HEK293 (cell line): ENCODE data around the gene HNRNPA0.
A peak's percentile ranks its signal among the peaks of the same experiment; 100 is the strongest.

Source experiments
- AEBP2 ChIP-seq: fragments of 450-650 bp; formaldehyde crosslinking; IDR thresholded peaks from 2 replicates; pipeline ENCODE4 v1.5.1; 2016; ENCODE audit warnings: missing biosample characterization, missing genetic modification characterization, borderline replicate concordance
- ATF2 ChIP-seq: fragments of 450-650 bp; formaldehyde crosslinking; IDR thresholded peaks from 2 replicates; pipeline ENCODE4 v1.5.1; 2016; ENCODE audit warnings: missing biosample characterization, missing genetic modification characterization, low read depth
- BCL11B ChIP-seq: fragments of 450-650 bp; formaldehyde crosslinking; IDR thresholded peaks from 2 replicates; pipeline ENCODE4 v1.5.1; 2016; ENCODE audit warnings: low read depth, missing biosample characterization, missing genetic modification characterization
- GLI2 ChIP-seq: fragments of 450-650 bp; formaldehyde crosslinking; IDR thresholded peaks from 2 replicates; pipeline ENCODE4; 2017; ENCODE audit warnings: missing biosample characterization, missing genetic modification characterization, low read depth, borderline replicate concordance
- HIC1 ChIP-seq: fragments of 450-650 bp; formaldehyde crosslinking; IDR thresholded peaks from 2 replicates; pipeline ENCODE4 v1.5.1; 2016; ENCODE audit warnings: missing biosample characterization, missing genetic modification characterization
- KLF9 ChIP-seq: fragments of 450-650 bp; formaldehyde crosslinking; IDR thresholded peaks from 2 replicates; pipeline ENCODE4 v1.5.1; 2016; ENCODE audit warnings: missing biosample characterization, missing genetic modification characterization, low read depth
- OSR2 ChIP-seq: fragments of 450-650 bp; formaldehyde crosslinking; IDR thresholded peaks from 2 replicates; pipeline ENCODE4 v1.5.1; 2016; ENCODE audit warnings: missing biosample characterization, missing genetic modification characterization
- PRDM1 ChIP-seq: fragments of 450-650 bp; formaldehyde crosslinking; IDR thresholded peaks from 2 replicates; pipeline ENCODE4; 2016; ENCODE audit warnings: missing biosample characterization, missing genetic modification characterization
- RBAK ChIP-seq: fragments of 450-650 bp; formaldehyde crosslinking; IDR thresholded peaks from 2 replicates; pipeline ENCODE4 v1.5.1; 2016; ENCODE audit warnings: missing biosample characterization, missing genetic modification characterization
- REST ChIP-seq: fragments of 450-650 bp; formaldehyde crosslinking; IDR thresholded peaks from 2 replicates; pipeline ENCODE4 v1.5.1; 2016; ENCODE audit warnings: missing biosample characterization, missing genetic modification characterization
- SCRT2 ChIP-seq: fragments of 450-650 bp; formaldehyde crosslinking; IDR thresholded peaks from 2 replicates; pipeline ENCODE4 v1.5.1; 2016; ENCODE audit warnings: missing biosample characterization, missing genetic modification characterization
- SP3 ChIP-seq: fragments of 450-650 bp; formaldehyde crosslinking; IDR thresholded peaks from 2 replicates; pipeline ENCODE4 v1.5.1; 2016; ENCODE audit warnings: missing biosample characterization, missing genetic modification characterization
- SP7 ChIP-seq: fragments of 450-650 bp; formaldehyde crosslinking; IDR thresholded peaks from 2 replicates; pipeline ENCODE4 v1.5.1; 2016; ENCODE audit warnings: missing biosample characterization, missing genetic modification characterization
- TCF7L2 ChIP-seq: IDR thresholded peaks from 2 replicates; pipeline ENCODE4 v1.6.1; 2011; ENCODE audit warnings: low read depth, mild to moderate bottlenecking, inconsistent platforms, low read length, moderate library complexity, borderline replicate concordance
- WT1 ChIP-seq: fragments of 450-650 bp; formaldehyde crosslinking; IDR thresholded peaks from 2 replicates; pipeline ENCODE4 v1.5.1; 2016; ENCODE audit warnings: missing biosample characterization, missing genetic modification characterization
- YY2 ChIP-seq: fragments of 450-650 bp; formaldehyde crosslinking; IDR thresholded peaks from 2 replicates; pipeline ENCODE4 v1.5.1; 2016; ENCODE audit warnings: missing biosample characterization, missing genetic modification characterization
- ZBTB48 ChIP-seq: fragments of 450-650 bp; formaldehyde crosslinking; IDR thresholded peaks from 2 replicates; pipeline ENCODE4 v1.5.1; 2016; ENCODE audit warnings: missing biosample characterization, missing genetic modification characterization
- ZNF146 ChIP-seq: fragments of 450-650 bp; formaldehyde crosslinking; IDR thresholded peaks from 2 replicates; pipeline ENCODE4 v1.5.1; 2016; ENCODE audit warnings: missing biosample characterization, missing genetic modification characterization
- ZNF16 ChIP-seq: fragments of 450-650 bp; formaldehyde crosslinking; IDR thresholded peaks from 2 replicates; pipeline ENCODE4 v1.5.1; 2016; ENCODE audit warnings: low read depth, missing biosample characterization, missing genetic modification characterization
- ZNF2 ChIP-seq: fragments of 450-650 bp; formaldehyde crosslinking; IDR thresholded peaks from 2 replicates; pipeline ENCODE4 v1.5.1; 2016; ENCODE audit warnings: missing biosample characterization, missing genetic modification characterization
- ZNF24 ChIP-seq: fragments of 450-650 bp; formaldehyde crosslinking; IDR thresholded peaks from 2 replicates; pipeline ENCODE4 v1.5.1; 2016; ENCODE audit warnings: missing biosample characterization, missing genetic modification characterization
- ZNF362 ChIP-seq: fragments of 450-650 bp; formaldehyde crosslinking; IDR thresholded peaks from 2 replicates; pipeline ENCODE4 v1.5.1; 2016; ENCODE audit warnings: missing biosample characterization, missing genetic modification characterization
- ZNF423 ChIP-seq: fragments of 450-650 bp; formaldehyde crosslinking; IDR thresholded peaks from 2 replicates; pipeline ENCODE4 v1.5.1; 2016; ENCODE audit warnings: missing biosample characterization, missing genetic modification characterization
- ZNF501 ChIP-seq: fragments of 450-650 bp; formaldehyde crosslinking; IDR thresholded peaks from 2 replicates; pipeline ENCODE4 v1.5.1; 2016; ENCODE audit warnings: missing biosample characterization, missing genetic modification characterization
- ZNF600 ChIP-seq: fragments of 450-650 bp; formaldehyde crosslinking; IDR thresholded peaks from 2 replicates; pipeline ENCODE4 v1.5.1; 2016; ENCODE audit warnings: missing biosample characterization, missing genetic modification characterization
- ZNF670 ChIP-seq: fragments of 450-650 bp; formaldehyde crosslinking; IDR thresholded peaks from 2 replicates; pipeline ENCODE4 v1.5.1; 2016; ENCODE audit warnings: missing biosample characterization, missing genetic modification characterization, low read depth
- ZNF677 ChIP-seq: fragments of 450-650 bp; IDR thresholded peaks from 2 replicates; pipeline ENCODE4 v1.5.0; 2018; ENCODE audit warnings: missing biosample characterization, mild to moderate bottlenecking, missing genetic modification characterization, moderate library complexity
- ZNF707 ChIP-seq: fragments of 450-650 bp; formaldehyde crosslinking; IDR thresholded peaks from 2 replicates; pipeline ENCODE4 v1.5.1; 2016; ENCODE audit warnings: missing biosample characterization, missing genetic modification characterization
- ZNF747 ChIP-seq: fragments of 450-650 bp; formaldehyde crosslinking; IDR thresholded peaks from 2 replicates; pipeline ENCODE4 v1.5.1; 2016; ENCODE audit warnings: missing biosample characterization, missing genetic modification characterization
- ZNF843 ChIP-seq: fragments of 450-650 bp; formaldehyde crosslinking; IDR thresholded peaks from 2 replicates; pipeline ENCODE4 v1.5.1; 2016; ENCODE audit warnings: missing biosample characterization, missing genetic modification characterization
- ZXDB ChIP-seq: fragments of 450-650 bp; formaldehyde crosslinking; IDR thresholded peaks from 2 replicates; pipeline ENCODE4 v1.5.1; 2016; ENCODE audit warnings: missing biosample characterization, missing genetic modification characterization

Gene HNRNPA0

GRCh38 chr5:137760719-137761516 is 6.8 kb upstream of the HNRNPA0 start (continued):
- no peak for TF ChIP-seq ZNF501 (tag by site-specific recombination)
- peak; percentile 32; the same call in 1 of the 2 replicates for TF ChIP-seq SP3 (tag by site-specific recombination)
- TF ChIP-seq ZNF677: no peak
- TF ChIP-seq WT1: peak; percentile 32; the same call in 1 of the 2 replicates
- TF ChIP-seq ZNF707 (tag by site-specific recombination): no peak
- 0 out of 2 replicates have a peak, but pooled peaks have one; percentile 58 for TF ChIP-seq ZNF362
- no peak for TF ChIP-seq ZNF747 (tag by site-specific recombination)
- peak; percentile 88; the same call in 1 of the 2 replicates for TF ChIP-seq HIC1 (tag by site-specific recombination)
- TF ChIP-seq ZNF2 (tag by site-specific recombination): no peak
- peak; percentile 69 for TF ChIP-seq SP7 (tag by site-specific recombination)
- no peak for TF ChIP-seq ZNF670 (tag by site-specific recombination)
- 0 out of 2 replicates have a peak, but pooled peaks have one; percentile 8 for TF ChIP-seq SCRT2 (tag by site-specific recombination)
- no peak for TF ChIP-seq KLF9 (tag by site-specific recombination)
- TF ChIP-seq GLI2: 0 out of 2 replicates have a peak, but pooled peaks have one; percentile 31
- no peak for TF ChIP-seq AEBP2
- peak; percentile 34; the same call in 1 of the 2 replicates for TF ChIP-seq ZBTB48
- TF ChIP-seq ZXDB (tag by site-specific recombination): no peak
- peak; percentile 33; the same call in 1 of the 2 replicates for TF ChIP-seq PRDM1 (tag by site-specific recombination)
- no peak for TF ChIP-seq ZNF423
- TF ChIP-seq OSR2 (tag by site-specific recombination): 0 out of 2 replicates have a peak, but pooled peaks have one; percentile 27
- TF ChIP-seq ZNF600 (tag by site-specific recombination): no peak
- TF ChIP-seq ZNF16 (tag by site-specific recombination): no peak
- no peak for TF ChIP-seq ATF2 (tag by site-specific recombination)
- TF ChIP-seq YY2 (tag by site-specific recombination): no peak
- TF ChIP-seq REST: no peak
- peak; percentile 27; the same call in 1 of the 2 replicates for TF ChIP-seq ZNF24 (tag by site-specific recombination)
- TF ChIP-seq TCF7L2: no peak
- TF ChIP-seq ZNF843 (tag by site-specific recombination): no peak
- TF ChIP-seq RBAK: no peak
- TF ChIP-seq BCL11B: no peak
- no peak for TF ChIP-seq ZNF146 (tag by site-specific recombination)
